Activated CD8-positive, alpha-beta memory T cell treated with anti-CD3 and anti-CD28 coated beads, Interleukin-2, amount 10 ng/mL, durations not matched to agents 7 days and 5 days (primary cell): ENCODE measurements around the gene ACTN4. TPM values are rescaled to one million over a fixed set of nuclear protein-coding genes. Genes with fewer than 3 reads are reported as not detected.

ENCODE experiments used
- ATAC-seq: fragments of 150-1000 bp; cut with Tn5 transposase; one replicate; pipeline ENCODE4 v1.10.0; 2021; ENCODE audit warnings: moderate library complexity
- CTCF ChIA-PET: fragments of 350-600 bp; sonication (Branson Sonifier 250); formaldehyde crosslinking; loops from one replicate; lab custom pipeline; 2021; ENCODE audit warnings: antibody characterized with exemption; lab: Charles Lee
- DNase-seq: peaks from one replicate; pipeline ENCODE4 v3.0.0-alpha.2; 2020
- H3K27ac Mint-ChIP-seq: one replicate; pipeline ENCODE4 v1.8.0; 2021; ENCODE audit warnings: mild to moderate bottlenecking, mixed read lengths
- H3K27me3 Mint-ChIP-seq: one replicate; pipeline ENCODE4 v1.8.0; 2021; ENCODE audit warnings: mixed read lengths
- H3K36me3 Mint-ChIP-seq: one replicate; pipeline ENCODE4 v1.8.0; 2021; ENCODE audit warnings: mild to moderate bottlenecking, mixed read lengths
- H3K4me1 Mint-ChIP-seq: one replicate; pipeline ENCODE4 v1.8.0; 2021; ENCODE audit warnings: mixed read lengths
- H3K4me3 Mint-ChIP-seq: one replicate; pipeline ENCODE4 v1.8.0; 2021; ENCODE audit warnings: mild to moderate bottlenecking, moderate library complexity, mixed read lengths
- H3K9me3 Mint-ChIP-seq: one replicate; pipeline ENCODE4 v1.8.0; 2022; ENCODE audit warnings: low read depth, mixed read lengths
- total RNA-seq, 2 experiments: library from RNA; stranded (reverse); gene quantifications; one replicate each; pipeline ENCODE4 v1.2.3, GENCODE V29; 2021

Gene ACTN4
- total RNA-seq, 2 experiments from 2014 or later, result 413 to 433 TPM

DNA sequence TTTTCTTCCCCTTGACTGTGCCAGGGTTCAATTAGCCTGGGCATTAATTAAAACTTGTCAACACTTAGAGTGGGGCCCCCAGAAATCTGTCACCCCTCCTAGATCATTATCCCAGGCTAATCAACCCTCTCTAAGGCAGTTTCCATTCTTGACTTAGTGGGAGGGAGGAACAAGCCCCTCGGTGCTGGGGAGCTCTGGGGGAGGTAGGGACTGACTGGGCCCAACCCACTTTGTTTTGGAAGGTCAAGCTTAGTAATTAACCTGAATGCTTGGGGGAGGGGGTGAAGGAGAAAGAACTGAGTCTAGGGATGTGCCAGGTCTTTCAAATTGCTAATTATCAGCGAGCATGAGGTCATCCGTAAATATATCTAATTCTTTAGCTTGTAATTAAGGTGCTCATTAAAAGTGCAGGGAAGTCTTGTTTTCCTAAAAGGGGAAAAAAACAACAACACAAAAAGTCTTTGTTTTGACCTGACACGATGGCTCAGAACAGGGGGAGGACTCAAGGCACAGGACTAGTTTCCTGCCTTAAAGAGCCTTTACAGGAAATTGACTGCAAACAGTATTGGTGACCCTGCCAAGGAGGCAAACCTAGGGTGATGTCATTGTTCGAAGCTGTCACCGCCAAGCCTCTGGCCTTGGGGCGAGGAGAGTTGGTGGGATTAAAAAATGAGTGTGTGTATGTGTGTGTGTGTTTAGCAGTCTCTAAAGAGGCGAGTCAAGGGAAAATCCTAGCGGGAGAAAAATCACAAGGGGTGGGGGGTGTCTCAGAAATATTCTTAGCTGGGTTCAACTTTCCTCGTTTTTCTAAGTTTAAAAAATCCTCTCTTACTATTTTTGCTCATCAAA is 19.4 kb downstream of the ACTN4 start:
- DNase-seq, result peak; percentile 79
- no peaks in the 10 kb centered on the region for H3K9me3 Mint-ChIP-seq
- CTCF ChIA-PET, result interaction anchor here (1.0 to 1.6 kb wide), 6 partner anchors 9 to 263 kb away, joined by 3 to 6 read pairs (median 4); partner anchors contain the start of genes MRPS12 and SARS2

DNA sequence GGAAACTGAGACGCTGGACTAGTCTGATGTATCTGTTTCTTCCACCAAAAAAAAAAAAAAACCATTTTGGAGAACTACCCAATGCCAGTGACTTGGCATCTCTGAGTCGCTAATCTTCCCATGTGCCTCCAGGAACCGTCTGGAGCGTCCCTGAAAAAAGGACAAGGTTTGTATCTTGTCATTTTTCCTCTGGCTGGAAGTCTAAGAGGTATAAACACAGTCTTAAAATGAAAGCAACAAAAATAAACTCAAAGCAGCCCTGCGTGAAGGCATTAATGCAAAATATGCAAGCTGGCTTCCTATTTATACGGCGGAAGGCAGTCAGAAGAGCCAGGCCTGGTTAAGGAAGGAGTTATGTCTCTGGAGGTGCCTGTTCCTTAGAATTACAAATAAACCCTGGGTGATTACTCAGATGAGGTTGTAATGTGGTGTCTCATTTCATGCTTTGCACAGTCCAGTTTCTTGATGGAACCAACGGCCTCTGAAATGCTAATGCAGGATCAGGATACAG is 20.3 kb downstream of the ACTN4 start:
- CTCF ChIA-PET, result interaction anchor here (0.7 to 1.5 kb wide), 6 partner anchors 8 to 332 kb away, joined by 3 to 6 read pairs (median 4); partner anchors contain the start of gene CATSPERG
- Mint-ChIP-seq H3K9me3 (no peaks in the 10 kb centered on the region), H3K27me3 (no peaks in the 10 kb centered on the region), H3K36me3 (peaks cover 25% of the 10 kb centered on the region), H3K4me1 (peaks cover 86% of the 10 kb centered on the region), H3K4me3 (no peak overlapping the region), H3K27ac (peak overlapping the region; percentile 31)
- ATAC-seq (no peak), DNase-seq (no peak)

More for the DNA sequence above, 19.4 kb downstream of the ACTN4 start:
- Mint-ChIP-seq H3K27ac (peak overlapping the region; percentile 83), H3K4me1 (peaks cover 91% of the 10 kb centered on the region), H3K27me3 (no peaks in the 10 kb centered on the region), H3K4me3 (peak overlapping the region; percentile 27), H3K36me3 (peaks cover 25% of the 10 kb centered on the region)
- peak; percentile 92 for ATAC-seq

- H3K9me3 Mint-ChIP-seq, result no peaks in the 10 kb centered on the region
- H3K27ac Mint-ChIP-seq, result peak overlapping the region; percentile 65
- no peaks in the 10 kb centered on the region for H3K27me3 Mint-ChIP-seq
- peak overlapping the region; percentile 39 for H3K4me3 Mint-ChIP-seq
- peaks cover 78% of the 10 kb centered on the region for H3K4me1 Mint-ChIP-seq
- DNase-seq (peak; percentile 75), ATAC-seq (peak; percentile 28)
- CTCF ChIA-PET, result interaction anchor here (0.9 to 2.0 kb wide), 6 partner anchors 12 to 267 kb away, joined by 3 to 7 read pairs (median 4); partner anchors contain the start of gene FAM98C
- peaks cover 26% of the 10 kb centered on the region for H3K36me3 Mint-ChIP-seq
Observed at GRCh38 chr19:38669552-38669951, 22.1 kb downstream of the ACTN4 start.

GRCh38 chr19:38670921-38671398 is 23.5 kb downstream of the ACTN4 start:
- Mint-ChIP-seq H3K4me1 (peaks cover 81% of the 10 kb centered on the region), H3K4me3 (no peak overlapping the region), H3K36me3 (peaks cover 26% of the 10 kb centered on the region), H3K27me3 (no peaks in the 10 kb centered on the region), H3K27ac (no peak overlapping the region), H3K9me3 (no peaks in the 10 kb centered on the region)
- no peak for DNase-seq
- ATAC-seq, result no peak
- CTCF ChIA-PET, result interaction anchor here (1.0 to 1.9 kb wide), 5 partner anchors 9 to 156 kb away, joined by 3 to 7 read pairs (median 5); no protein-coding TSS in a partner anchor

- Mint-ChIP-seq H3K27me3 (no peaks in the 10 kb centered on the region), H3K27ac (no peak overlapping the region), H3K4me3 (no peak overlapping the region), H3K9me3 (no peaks in the 10 kb centered on the region), H3K36me3 (peaks cover 26% of the 10 kb centered on the region), H3K4me1 (peaks cover 81% of the 10 kb centered on the region)
- no peak for ATAC-seq
- CTCF ChIA-PET, result interaction anchor here (1.9 kb wide), 1 partner anchor 9 kb away, joined by 7 read pairs; no protein-coding TSS in a partner anchor
- no peak for DNase-seq
Observed at GRCh38 chr19:38671654-38672053, 24.2 kb downstream of the ACTN4 start.

- Mint-ChIP-seq H3K4me1 (peaks cover 80% of the 10 kb centered on the region), H3K27ac (no peak overlapping the region), H3K9me3 (no peaks in the 10 kb centered on the region), H3K36me3 (peaks cover 28% of the 10 kb centered on the region), H3K27me3 (no peaks in the 10 kb centered on the region), H3K4me3 (no peak overlapping the region)
- ATAC-seq (no peak), DNase-seq (no peak)
- CTCF ChIA-PET, result no interaction called here
Observed at GRCh38 chr19:38673030-38673429, 25.6 kb downstream of the ACTN4 start.

DNA sequence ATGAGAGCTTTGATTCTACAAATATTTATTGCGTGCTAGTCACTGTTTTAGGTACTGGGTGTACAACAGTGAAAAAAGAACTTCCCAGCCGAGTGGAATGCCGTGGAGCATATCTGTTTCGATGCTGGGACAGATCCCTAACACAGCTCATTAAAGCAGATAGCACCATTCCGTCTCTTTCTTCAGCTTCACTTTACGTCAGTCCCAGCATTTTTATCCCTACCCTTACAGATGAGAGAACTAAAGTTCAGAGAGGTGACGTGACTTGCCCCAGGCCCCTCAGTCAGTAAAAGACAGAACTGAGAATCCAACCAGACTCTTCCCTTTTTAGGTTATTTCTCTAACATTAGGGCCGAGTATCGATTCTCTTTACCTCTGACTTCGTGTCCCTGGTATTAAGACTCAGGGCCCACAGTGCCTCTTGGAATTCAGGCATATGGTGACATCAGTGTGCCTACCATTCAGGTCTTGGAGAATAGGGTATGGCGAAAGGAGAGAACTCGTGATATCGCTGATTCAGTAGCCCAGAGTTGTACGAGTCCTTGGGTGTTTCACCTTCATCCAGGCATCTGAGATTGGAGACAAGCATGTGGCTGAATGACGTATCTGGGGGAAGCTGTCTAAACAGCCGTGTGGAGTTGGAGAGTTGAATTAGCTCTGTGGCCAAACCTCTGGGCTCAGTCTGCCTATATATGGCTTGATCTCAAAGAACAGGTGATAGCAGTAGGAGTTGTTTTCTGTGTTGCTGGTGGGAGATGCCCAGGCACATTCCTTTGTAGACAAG is 27.1 kb downstream of the ACTN4 start:
- DNase-seq (no peak), ATAC-seq (no peak)
- CTCF ChIA-PET, result interaction anchor here (1.4 to 2.2 kb wide), 3 partner anchors 8 to 15 kb away, joined by 3 to 9 read pairs (median 3); no protein-coding TSS in a partner anchor
- Mint-ChIP-seq H3K27me3 (no peaks in the 10 kb centered on the region), H3K4me1 (peaks cover 80% of the 10 kb centered on the region), H3K4me3 (no peak overlapping the region), H3K9me3 (no peaks in the 10 kb centered on the region), H3K27ac (peak overlapping the region; percentile 64), H3K36me3 (peaks cover 25% of the 10 kb centered on the region)

DNA sequence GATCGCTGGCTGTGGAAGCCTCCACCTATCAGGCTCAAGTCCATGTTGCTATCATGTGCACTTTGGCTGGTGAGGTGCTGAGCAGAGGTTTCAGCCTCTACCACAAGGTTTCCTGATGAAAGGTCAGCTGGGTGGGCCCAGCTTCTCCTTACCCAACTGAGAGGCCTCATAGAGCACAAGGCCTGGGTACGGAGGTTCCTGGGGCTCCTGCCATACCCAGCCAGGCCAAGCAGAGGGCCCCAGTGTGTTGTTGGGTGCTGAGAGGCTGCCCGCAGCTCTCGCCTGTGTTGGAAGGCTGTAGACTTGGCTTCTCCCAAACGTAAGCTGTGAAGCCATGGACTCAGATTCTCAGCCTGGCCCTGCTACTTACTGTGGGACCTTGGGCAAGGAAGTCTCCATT is 28.2 kb downstream of the ACTN4 start:
- CTCF ChIA-PET, result interaction anchor here (0.9 to 2.2 kb wide), 5 partner anchors 9 to 17 kb away, joined by 3 to 9 read pairs (median 3); no protein-coding TSS in a partner anchor
- DNase-seq (peak; percentile 62), ATAC-seq (peak; percentile 61)
- no peak overlapping the region for H3K4me3 Mint-ChIP-seq
- H3K27ac Mint-ChIP-seq, result peak overlapping the region; percentile 64
- H3K36me3 Mint-ChIP-seq, result peaks cover 29% of the 10 kb centered on the region
- no peaks in the 10 kb centered on the region for H3K27me3 Mint-ChIP-seq
- H3K4me1 Mint-ChIP-seq, result peaks cover 80% of the 10 kb centered on the region
- H3K9me3 Mint-ChIP-seq, result no peaks in the 10 kb centered on the region

DNA sequence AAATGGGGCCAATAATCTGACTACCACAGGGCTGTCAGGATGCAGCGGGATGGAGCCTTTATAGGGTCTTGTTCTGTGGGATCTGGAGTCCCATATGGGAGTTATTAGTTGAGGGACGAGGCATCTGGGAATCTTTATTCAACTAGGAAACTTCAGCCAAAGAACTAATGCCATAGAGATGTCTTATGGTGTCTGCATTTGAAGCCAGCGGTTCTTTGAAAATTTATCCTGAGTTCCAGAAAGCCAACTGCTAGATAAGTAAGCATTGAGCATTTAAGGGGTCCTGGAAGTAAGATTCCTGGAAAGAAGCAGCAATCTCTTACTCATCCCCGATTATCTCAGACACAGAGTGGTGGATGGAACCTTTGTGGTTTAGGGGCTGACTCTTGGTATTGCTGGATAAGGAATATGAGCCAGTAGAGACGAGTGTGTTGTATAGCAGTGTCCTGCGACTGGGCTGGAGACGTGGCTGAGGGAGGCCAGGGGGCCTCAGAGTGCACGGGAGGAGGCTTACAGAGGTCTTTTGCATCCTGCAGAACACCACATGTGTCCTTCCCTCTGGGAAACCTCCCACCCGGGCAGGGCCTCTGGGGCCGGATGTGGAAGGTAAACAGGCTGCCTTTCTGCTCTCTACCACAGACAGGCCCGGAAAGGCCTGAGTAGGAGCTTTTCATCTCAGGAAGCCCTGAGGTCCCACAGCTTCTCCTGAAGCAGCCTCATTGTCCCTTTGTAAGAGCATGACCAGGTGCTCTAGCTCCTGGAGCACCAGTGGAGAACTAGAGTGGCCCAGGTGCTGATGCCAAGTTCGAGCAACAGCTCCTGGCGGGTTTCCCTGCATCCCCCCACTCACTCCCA is 28.8 kb downstream of the ACTN4 start:
- H3K36me3 Mint-ChIP-seq, result peaks cover 31% of the 10 kb centered on the region
- no peaks in the 10 kb centered on the region for H3K9me3 Mint-ChIP-seq
- H3K27me3 Mint-ChIP-seq, result no peaks in the 10 kb centered on the region
- CTCF ChIA-PET, result interaction anchor here (0.6 to 1.4 kb wide), 6 partner anchors 9 to 73 kb away, joined by 3 to 5 read pairs (median 3); no protein-coding TSS in a partner anchor
- no peak overlapping the region for H3K4me3 Mint-ChIP-seq
- H3K4me1 Mint-ChIP-seq, result peaks cover 82% of the 10 kb centered on the region
- H3K27ac Mint-ChIP-seq, result peak overlapping the region; percentile 64
- ATAC-seq (no peak), DNase-seq (peak; percentile 56)

GRCh38 chr19:38676878-38677646 is 29.6 kb downstream of the ACTN4 start:
- Mint-ChIP-seq H3K4me1 (peaks cover 80% of the 10 kb centered on the region), H3K4me3 (no peak overlapping the region), H3K36me3 (peaks cover 36% of the 10 kb centered on the region), H3K9me3 (no peaks in the 10 kb centered on the region), H3K27ac (peak overlapping the region; percentile 13), H3K27me3 (no peaks in the 10 kb centered on the region)
- ATAC-seq (no peak), DNase-seq (no peak)
- CTCF ChIA-PET, result interaction anchor here (1.2 to 2.1 kb wide), 3 partner anchors 9 to 43 kb away, joined by 3 to 5 read pairs (median 5); no protein-coding TSS in a partner anchor

- Mint-ChIP-seq H3K36me3 (peaks cover 44% of the 10 kb centered on the region), H3K27ac (peak overlapping the region; percentile 61), H3K4me1 (peaks cover 93% of the 10 kb centered on the region), H3K4me3 (no peak overlapping the region), H3K9me3 (peaks cover 4% of the 10 kb centered on the region), H3K27me3 (no peaks in the 10 kb centered on the region)
- no peak for ATAC-seq
- no peak for DNase-seq
- CTCF ChIA-PET, result interaction anchor here (0.8 to 2.1 kb wide), 5 partner anchors 8 to 22 kb away, joined by 3 to 5 read pairs (median 3); no protein-coding TSS in a partner anchor
Observed at GRCh38 chr19:38678217-38678890, 30.9 kb downstream of the ACTN4 start.
